ENCODE data around the gene RCL1.

The RCL1 gene

GRCh38 chr9:4822057-4822456 lies 29.3 kb downstream of the RCL1 start:
- TF ChIP-seq REST (IDR thresholded peaks at IDR 0.05; ENCODE audit: insufficient read depth in 1 of 2, low read depth in 2 of 2, low read length in 2 of 2) (no peak), FOXP2 (optimal IDR thresholded peaks at IDR 0.05; ENCODE audit: borderline replicate concordance, extremely low read depth, extremely low read length, insufficient read depth) (no peak), TAF1 (IDR thresholded peaks at IDR 0.05; ENCODE audit: borderline replicate concordance, insufficient read depth, low read length) (no peak)

DNA sequence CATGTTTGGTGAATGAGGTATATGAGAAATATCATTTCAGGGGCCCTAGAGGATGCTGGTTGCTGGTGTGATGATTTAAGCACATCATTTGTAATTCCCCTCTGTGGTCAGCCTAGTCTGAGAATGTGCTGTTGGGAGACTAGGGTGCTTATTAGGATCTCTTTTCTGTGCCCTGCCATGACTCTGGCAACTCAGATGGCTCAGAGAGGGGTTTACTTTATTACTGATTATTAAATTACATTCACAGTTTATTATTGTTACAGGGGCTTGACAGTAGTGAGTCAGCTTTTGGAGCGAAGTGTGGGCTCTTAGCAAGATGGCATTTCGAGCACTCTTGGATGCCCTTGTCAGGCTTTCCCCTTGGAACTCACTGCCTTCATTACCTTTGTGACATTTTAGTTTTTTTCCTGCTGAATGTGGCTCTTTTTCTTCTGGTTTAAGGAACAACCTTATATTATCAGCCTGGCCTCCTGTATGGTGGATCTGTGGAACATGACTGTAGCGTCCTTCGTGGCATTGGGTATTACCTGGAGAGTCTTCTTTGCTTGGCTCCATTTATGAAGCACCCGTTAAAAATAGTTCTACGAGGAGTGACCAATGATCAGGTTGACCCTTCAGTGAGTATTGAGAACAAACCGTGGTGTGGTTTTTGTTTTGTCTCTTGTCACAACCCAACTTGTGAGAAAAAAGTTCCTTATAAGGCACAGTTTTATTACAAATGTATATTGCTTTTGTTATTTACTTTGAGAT lies 33.8 kb downstream of the RCL1 start:
- no peak for TF ChIP-seq SIN3A (IDR thresholded peaks at IDR 0.05; ENCODE audit: borderline replicate concordance, insufficient read depth, low read length)
- TF ChIP-seq FOXP2 (optimal IDR thresholded peaks at IDR 0.05; ENCODE audit: borderline replicate concordance, extremely low read depth, extremely low read length, insufficient read depth): no peak
- no peak for TF ChIP-seq REST (IDR thresholded peaks at IDR 0.05; ENCODE audit: insufficient read depth in 1 of 2, low read depth in 2 of 2, low read length in 2 of 2)
- no peak for TF ChIP-seq TAF1 (IDR thresholded peaks at IDR 0.05; ENCODE audit: borderline replicate concordance, insufficient read depth, low read length)
- TF ChIP-seq POLR2AphosphoS5 (IDR thresholded peaks at IDR 0.05; ENCODE audit: low read depth, low read length): no peak

GRCh38 chr9:4827224-4827623 lies 34.5 kb downstream of the RCL1 start:
- TF ChIP-seq POLR2AphosphoS5 (IDR thresholded peaks at IDR 0.05; ENCODE audit: low read depth, low read length): no peak
- no peak for TF ChIP-seq FOXP2 (optimal IDR thresholded peaks at IDR 0.05; ENCODE audit: borderline replicate concordance, extremely low read depth, extremely low read length, insufficient read depth)
- no peak for TF ChIP-seq TAF1 (IDR thresholded peaks at IDR 0.05; ENCODE audit: borderline replicate concordance, insufficient read depth, low read length)
- TF ChIP-seq SIN3A (IDR thresholded peaks at IDR 0.05; ENCODE audit: borderline replicate concordance, insufficient read depth, low read length): no peak
- no peak for TF ChIP-seq REST (IDR thresholded peaks at IDR 0.05; ENCODE audit: insufficient read depth in 1 of 2, low read depth in 2 of 2, low read length in 2 of 2)

- TF ChIP-seq POLR2AphosphoS5 (IDR thresholded peaks at IDR 0.05; ENCODE audit: low read depth, low read length) (no peak), REST (IDR thresholded peaks at IDR 0.05; ENCODE audit: insufficient read depth in 1 of 2, low read depth in 2 of 2, low read length in 2 of 2) (no peak), TAF1 (IDR thresholded peaks at IDR 0.05; ENCODE audit: borderline replicate concordance, insufficient read depth, low read length) (no peak), SIN3A (IDR thresholded peaks at IDR 0.05; ENCODE audit: borderline replicate concordance, insufficient read depth, low read length) (no peak), FOXP2 (optimal IDR thresholded peaks at IDR 0.05; ENCODE audit: borderline replicate concordance, extremely low read depth, extremely low read length, insufficient read depth) (no peak)
These were observed 36.0 kb downstream of the RCL1 start for GRCh38 chr9:4828761-4829160.

All from PFSK-1 (cell line).